ENCODE data around the gene SHISA9.
"Not testable (repeated sequence)": the region's sequence is repeated elsewhere in the genome, so short reads cannot be mapped to it uniquely, and the experiment has no call there.

Gene SHISA9

GRCh38 chr16:12901597-12902461 is at the start of gene SHISA9:
Gene SHISA9 (plus strand): TSS chr16:12901598.
- no peak for DNase-seq (ENCODE audit: low spot score)

- no peak for DNase-seq (ENCODE audit: low spot score)
Measured at GRCh38 chr16:12853972-12854371, 47.4 kb upstream of the SHISA9 start.

DNA sequence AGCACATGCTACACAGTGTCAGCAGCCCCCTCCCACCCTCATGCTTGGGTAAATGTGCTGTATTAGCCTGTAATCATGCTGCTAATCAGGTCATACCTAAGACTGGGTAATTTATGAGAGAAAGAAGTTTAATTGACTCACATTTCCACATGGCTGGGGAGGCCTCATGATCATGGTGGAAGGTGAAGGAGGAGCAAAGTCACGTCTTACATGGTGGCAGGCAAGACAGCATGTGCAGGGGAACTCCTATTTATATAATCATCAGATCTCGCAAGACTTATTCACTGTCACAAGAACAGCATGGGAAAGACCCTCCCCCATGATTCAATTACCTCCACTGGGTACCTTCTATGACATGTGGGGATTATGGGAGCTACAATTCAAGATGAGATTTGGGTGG is 44.0 kb upstream of the SHISA9 start:
- DNase-seq (ENCODE audit: low spot score), result not testable (repeated sequence)

GRCh38 chr16:12862327-12862726 is 39.1 kb upstream of the SHISA9 start:
- no peak for DNase-seq (ENCODE audit: low spot score)

DNA sequence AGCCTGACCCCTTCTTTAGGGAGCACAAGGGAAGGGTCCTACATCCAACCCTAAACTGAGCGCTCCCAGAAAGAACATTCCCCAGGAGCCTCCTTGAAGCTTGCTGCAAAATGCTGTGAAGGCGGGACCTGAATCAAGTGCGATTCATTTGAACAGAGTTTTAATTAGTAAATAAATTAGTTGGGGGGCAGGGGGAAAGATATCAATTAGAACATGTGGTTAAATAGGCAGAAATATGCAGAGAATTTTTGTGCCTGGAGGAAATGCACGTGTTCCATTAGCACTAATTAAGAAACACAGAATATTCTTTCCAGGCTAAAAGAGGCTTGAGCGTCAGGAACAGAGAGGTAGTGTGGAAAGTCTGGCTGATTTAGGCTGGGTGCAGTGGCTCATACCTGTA is 38.5 kb upstream of the SHISA9 start:
- DNase-seq (ENCODE audit: low spot score), result no peak

DNA sequence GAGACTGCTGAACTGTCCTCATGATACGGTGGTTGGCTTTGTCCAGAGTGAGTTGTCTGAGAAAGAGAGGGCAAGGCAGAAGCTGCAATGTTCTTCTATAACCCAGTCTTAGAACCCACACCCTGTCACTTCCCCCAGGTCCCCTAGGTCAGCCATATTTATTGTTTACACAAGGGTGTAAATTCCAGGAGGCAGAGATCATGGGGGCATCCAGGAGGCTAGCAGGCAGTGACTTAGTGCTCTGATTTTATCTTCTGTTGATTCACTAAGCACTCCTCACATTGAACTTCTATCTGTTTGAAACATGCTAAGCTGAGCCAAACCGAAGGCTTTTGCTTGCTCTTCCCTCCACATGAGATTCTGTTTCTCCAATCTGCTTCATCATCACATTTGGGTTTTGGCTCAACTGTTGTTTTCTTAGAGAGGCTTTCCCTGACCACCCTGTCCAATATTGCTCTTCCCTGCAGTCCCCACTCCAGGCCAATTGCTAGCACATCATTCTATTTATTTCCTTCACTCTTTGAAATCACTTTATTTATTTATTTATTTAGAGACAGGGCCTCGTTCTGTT is 34.3 kb upstream of the SHISA9 start:
- DNase-seq (ENCODE audit: low spot score), result no peak

DNA sequence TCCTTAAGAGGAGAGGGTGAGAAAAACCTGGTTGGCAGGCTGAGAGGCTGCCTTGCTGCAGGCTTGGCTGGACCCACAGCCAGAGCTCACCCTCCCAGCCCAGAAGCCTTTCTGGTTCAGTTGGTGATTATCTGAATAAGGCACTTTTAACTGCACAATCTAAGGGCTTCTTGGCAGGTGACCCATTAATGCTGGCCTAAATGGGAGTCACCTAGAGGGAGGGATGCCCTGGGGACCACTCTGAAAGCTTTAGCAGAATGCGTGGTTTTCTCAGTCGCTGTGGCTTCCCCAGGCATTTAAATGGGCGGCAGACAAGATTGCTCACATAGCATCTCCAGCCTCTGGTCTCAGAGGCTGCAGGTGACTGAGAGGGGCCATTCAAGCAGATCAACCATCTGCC is 33.2 kb upstream of the SHISA9 start:
- no peak for DNase-seq (ENCODE audit: low spot score)

DNA sequence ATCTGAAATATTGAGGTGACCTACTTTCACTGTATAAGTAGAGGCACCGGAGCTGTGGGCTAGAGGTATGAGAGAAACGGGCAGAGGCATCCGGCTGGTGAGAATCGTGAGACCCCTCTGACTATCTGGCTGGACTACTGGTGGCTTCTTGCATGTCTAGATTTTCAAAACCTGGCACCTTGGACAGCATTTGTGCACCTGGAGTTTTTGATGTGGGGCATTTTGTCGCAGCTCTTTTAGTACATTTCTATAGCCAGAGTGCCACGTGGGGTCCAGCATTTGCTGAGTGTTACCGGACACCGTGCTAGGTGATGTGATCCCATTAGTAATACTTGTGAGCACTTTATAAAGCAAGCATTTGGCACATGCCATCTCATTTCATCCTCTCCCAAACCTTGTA is 32.6 kb upstream of the SHISA9 start:
- no peak for DNase-seq (ENCODE audit: low spot score)

DNA sequence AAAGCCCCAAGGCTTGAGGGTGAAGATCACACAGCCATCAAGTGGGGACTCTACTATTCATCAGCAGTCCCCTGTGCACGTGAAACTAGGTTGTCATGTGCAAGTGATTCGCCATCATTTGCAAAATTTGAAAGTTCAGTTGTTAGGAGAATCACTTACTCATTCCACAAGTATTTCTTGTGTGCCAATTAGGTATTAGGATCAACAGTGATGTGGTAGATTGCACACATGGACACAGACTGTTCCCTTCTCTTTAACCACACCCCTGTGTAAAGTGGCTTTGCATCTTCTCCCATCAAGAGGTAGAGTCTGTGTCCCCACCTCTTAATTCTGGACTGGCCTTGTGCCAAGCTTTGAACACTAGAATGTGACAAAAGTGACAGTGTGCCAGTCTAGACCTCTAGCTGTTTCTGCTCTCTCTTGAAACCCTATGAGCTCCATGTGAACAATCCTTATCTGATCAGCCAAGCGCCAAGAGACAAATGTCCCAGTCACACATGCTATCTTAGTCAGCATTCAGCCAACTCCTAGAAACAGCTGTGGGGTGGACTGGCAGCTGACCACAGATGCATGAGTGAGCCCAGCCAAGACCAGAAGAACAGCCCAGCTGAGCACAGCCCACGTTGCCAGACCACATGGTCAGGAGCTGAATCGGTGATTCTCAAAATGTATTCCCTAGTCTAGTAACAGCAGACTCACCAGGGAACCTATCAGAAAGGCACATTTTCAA is 31.5 kb upstream of the SHISA9 start:
- DNase-seq (ENCODE audit: low spot score), result no peak

- no peak for DNase-seq (ENCODE audit: low spot score)
Measured at GRCh38 chr16:12871784-12872183, 29.6 kb upstream of the SHISA9 start.

- DNase-seq (ENCODE audit: low spot score), result no peak
Measured at GRCh38 chr16:12874186-12874585, 27.2 kb upstream of the SHISA9 start.

DNA sequence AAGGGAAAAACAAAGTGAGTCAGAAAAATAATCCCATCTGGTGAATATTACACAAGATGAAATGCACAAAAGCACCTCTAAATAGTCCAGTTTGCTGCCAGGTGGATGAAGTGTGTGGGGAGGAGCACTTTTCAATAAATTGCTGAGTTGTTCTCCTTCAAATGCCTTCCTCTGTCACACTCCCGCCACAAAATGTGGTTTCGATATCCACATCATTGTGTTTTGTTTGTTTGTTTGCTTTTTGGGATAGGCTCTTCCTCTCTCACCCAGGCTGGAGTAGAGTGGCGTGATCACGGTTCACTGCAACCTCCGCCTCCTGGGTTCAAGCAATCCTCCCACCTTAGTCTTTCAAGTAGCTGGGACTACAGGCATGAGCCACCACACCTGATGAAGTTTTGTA is 24.6 kb upstream of the SHISA9 start:
- no peak for DNase-seq (ENCODE audit: low spot score)

- no peak for DNase-seq (ENCODE audit: low spot score)
Measured at GRCh38 chr16:12878973-12879372, 22.4 kb upstream of the SHISA9 start.

DNA sequence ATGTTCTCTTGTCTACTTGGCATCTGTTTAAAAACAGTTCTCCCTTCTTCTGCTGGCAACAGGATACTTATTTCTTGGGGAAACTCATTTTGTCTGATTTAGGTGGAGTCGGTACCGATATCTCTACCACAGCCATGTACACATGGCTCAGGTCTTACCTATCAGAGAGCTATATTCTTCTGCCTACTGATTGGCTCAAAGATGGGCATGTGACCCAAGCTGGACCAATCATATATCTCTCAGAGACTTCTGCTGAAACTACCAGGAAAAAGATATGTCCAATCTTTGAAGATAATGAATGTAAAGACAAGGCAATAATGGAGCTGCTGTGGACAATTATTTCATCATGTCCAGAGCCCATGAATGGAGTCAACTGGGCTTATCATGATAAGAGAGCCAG is 21.6 kb upstream of the SHISA9 start:
- no peak for DNase-seq (ENCODE audit: low spot score)

DNA sequence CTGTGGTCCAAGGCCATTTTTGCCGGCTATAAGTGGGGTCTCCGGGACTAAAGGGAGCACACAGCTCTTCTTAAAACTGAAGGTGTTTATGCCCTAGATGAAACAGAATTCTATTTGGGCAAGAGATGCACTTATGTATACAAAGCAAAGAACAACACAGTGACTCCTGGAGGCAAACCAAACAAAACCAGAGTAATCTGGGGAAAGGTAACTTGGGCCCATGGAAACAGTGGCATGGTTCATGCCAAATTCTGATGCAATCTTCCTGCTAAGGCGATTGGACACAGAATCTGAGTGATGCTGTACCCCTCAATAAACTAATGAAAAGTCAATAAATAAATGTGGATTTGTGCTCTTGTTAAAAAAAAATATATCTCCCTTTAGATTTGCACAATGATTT is 20.2 kb upstream of the SHISA9 start:
- no peak for DNase-seq (ENCODE audit: low spot score)

DNA sequence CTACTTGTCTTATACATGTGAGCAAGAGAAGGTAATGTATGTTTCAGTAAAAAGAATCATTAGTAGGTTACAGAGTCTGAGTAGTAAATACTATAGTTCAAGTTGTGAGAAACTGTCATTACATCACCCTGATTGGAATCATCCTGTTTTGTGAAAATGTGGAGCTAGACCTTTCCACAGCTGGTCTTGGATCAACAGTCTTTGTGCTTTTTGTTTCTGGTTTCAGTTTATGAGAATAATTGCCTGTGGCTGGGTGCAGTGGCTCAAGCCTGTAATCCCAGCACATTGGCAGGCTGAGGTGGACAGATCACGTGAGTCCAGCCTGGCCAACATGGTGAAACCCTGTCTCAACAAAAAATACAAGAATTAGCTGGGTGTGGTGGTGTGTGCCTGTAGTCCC is 19.7 kb upstream of the SHISA9 start:
- DNase-seq (ENCODE audit: low spot score), result no peak

GRCh38 chr16:12885742-12886141 is 15.7 kb upstream of the SHISA9 start:
- DNase-seq (ENCODE audit: low spot score), result no peak

DNA sequence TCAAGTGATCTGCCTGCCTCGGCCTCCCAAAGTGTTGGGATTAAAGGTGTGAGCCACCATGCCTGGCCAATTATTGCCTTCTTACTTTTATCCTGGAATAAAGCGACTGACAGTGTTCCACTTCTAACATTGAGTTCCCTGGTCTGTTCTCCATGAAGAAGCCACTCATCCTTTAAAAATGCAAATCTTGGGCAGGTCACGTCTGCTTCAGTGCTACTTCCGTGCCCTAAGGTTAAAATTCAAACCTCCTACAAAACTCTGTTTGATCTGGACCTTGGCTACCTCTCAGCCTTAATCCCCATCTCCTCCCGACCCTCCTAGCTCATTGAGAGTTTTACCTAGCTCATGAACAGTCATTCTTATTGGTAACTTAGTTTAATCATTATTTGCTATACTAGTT is 9.6 kb upstream of the SHISA9 start:
- no peak for DNase-seq (ENCODE audit: low spot score)

DNA sequence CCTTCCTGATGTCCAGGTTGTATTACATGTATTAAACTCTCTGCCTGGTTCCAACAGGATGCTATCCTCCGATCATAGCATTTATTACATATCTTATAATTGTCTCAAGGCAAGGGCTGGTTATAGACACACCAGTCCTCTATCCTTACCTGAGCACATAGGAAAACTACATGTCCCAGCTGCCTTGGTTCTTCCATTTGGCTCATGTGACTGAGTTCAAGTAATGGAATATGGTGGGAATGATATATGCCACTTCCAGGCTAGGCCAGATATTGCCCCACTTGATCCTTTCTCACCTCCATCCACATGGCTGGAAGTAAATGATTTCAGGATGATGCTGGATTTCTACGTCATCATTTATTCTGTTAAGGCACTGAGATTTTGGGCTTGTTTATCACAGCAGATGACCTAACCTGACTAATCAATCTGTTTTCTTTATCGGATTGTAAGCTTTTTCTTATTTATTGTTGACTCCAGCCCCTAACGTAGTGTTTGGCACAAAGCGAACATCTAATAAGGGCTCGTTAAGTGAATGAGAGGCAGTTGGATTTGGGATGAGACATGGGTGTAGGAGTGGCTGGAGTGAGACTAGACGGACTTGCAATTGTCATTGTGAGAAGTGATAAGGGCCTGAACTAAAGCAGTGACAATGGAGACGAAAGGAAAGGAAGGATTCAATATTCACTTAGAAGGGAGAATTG is 8.2 kb upstream of the SHISA9 start:
- no peak for DNase-seq (ENCODE audit: low spot score)

- DNase-seq (ENCODE audit: low spot score), result no peak
Measured at GRCh38 chr16:12896562-12896961, 4.8 kb upstream of the SHISA9 start.

GRCh38 chr16:12898551-12898950 is 2.8 kb upstream of the SHISA9 start:
- no peak for DNase-seq (ENCODE audit: low spot score)

DNA sequence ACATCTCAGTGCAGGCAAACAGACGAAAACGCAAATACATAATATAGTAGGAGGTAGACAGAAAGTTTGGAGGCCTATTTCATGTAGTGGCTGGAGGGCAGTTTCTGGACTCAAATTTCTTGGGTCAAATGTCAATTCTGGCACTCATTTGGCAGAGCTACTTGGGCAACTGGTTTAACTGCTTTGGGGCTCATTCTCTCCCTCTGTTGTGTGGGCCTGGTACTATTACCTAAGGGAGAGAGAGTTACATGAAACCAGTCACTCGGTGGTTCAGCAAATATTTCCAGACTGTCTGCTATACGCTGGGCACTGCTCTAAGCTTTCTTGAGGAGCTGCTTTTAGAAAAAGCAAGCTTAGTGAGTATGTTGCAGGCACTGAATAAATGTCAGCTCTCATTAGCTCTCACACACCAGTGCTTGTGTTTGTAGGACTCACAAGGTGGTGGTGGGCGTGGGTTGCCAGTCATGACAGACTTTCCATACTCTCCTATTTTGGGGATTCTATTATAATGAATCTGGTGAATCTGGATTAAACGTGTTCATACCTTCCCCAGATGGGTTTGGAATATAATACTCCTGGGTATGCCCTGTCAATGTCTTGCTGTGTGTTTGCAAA is 1.8 kb upstream of the SHISA9 start:
- no peak for DNase-seq (ENCODE audit: low spot score)
